HL-60/S4 treated with phorbol 12-myristate 13-acetate at 8.2 ng/mL for 4 days and 3 days (cell line): ENCODE results near the gene PRELID1.

Experiments used
- in situ Hi-C: fragments of 300-500 bp; cut with MboI; formaldehyde crosslinking; loops from 2 replicates; pipeline ENCODE4 v1.15.0; 2022; ENCODE audit warnings: low sequenced_read_pairs

PRELID1 gene

GRCh38 chr5:177312649-177313181, 9.1 kb downstream of the PRELID1 start:
- in situ Hi-C loops = no loop called here

DNA sequence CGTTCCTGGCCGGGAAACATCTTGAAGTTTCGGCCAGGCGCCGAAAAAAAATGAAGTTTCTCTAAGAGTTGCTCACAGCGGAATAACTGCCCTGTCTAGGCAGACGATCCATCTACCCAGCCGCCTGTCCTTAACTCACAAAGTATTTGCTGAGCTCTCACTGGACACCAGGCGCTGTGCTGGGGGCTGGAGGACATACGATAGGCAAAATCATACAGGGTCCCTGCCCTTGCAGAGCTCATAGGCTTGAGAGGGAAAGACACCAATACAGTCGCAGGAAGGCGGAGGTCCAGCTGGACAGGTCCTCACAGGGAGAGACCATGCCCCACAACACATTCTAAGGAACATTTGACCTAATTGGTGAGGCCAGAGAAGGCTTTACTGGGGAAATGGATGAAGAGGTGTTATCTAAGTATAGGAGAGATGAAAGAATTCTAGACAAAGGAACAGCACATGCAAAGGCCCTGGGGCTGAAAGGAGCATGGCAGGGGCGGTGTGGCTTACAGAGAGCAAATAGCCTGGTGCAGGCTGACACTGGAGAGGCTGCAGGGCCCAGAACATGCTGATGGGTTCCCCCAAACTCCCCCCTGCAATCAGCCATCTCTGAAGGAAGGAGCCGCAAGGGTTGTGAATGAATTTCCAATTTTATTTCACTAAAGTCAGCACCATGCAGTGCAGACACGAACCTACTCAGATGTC, 10.1 kb downstream of the PRELID1 start:
- in situ Hi-C loops = no loop called here

GRCh38 chr5:177314376-177315342, 11.1 kb downstream of the PRELID1 start:
- in situ Hi-C loops = no loop called here

DNA sequence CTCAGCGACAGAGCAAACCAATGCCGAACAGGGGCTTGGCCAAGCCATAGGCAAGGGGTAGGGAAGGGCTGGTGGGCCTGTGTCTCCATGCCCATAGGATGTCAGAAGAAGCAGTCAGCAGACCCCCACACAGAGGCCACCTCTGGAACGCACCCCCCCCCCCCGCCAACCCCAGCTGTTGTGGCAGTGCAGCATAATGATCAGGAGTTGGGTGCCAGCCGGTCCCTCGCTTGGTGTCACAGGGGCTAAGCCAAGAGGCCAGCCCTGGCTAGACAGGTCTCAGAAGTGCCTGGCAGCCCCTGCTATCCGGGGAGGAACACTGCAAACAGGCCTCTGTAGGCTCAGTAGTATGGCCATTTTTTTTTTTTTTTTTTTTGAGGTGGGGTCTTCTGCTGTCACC, 11.8 kb downstream of the PRELID1 start:
- in situ Hi-C loops = no loop called here

GRCh38 chr5:177316005-177316404, 12.4 kb downstream of the PRELID1 start:
- in situ Hi-C loops = no loop called here

- in situ Hi-C loops = no loop called here
Measured at GRCh38 chr5:177317959-177318377, 14.4 kb downstream of the PRELID1 start.

DNA sequence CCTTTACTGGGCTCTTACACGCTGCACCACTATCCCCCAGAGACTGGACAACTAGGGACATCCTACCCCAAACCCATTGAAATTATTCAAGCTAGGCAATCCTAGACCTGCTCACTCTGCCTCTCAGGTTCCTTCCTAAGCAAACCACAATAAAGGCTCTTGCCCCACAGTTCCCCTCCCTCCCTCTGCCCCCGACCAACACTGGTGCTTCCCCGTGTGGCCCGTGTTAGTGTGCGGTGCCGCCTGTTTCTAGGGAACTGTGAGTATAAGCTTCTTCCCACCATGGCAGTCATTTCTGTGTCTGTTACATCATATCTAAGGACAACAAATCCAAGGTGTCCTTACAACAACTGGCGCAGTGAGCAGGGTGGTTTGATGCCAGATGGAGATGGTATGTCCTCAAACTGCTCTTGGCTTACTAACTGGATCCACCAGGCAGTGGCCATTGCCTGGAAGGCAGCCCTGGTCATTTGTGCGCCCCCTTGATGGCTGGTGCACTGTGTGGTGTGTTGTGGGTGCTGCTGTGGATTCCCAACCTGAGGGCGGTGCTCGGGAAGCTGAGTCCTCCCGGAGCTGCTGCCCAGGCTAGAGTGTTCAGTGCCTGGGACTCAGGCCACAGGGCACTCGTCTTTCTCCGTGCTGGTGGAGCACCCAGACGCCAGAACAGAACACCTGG, 16.5 kb downstream of the PRELID1 start:
- in situ Hi-C loops = no loop called here

GRCh38 chr5:177320879-177321278, 17.3 kb downstream of the PRELID1 start:
- in situ Hi-C loops = no loop called here

DNA sequence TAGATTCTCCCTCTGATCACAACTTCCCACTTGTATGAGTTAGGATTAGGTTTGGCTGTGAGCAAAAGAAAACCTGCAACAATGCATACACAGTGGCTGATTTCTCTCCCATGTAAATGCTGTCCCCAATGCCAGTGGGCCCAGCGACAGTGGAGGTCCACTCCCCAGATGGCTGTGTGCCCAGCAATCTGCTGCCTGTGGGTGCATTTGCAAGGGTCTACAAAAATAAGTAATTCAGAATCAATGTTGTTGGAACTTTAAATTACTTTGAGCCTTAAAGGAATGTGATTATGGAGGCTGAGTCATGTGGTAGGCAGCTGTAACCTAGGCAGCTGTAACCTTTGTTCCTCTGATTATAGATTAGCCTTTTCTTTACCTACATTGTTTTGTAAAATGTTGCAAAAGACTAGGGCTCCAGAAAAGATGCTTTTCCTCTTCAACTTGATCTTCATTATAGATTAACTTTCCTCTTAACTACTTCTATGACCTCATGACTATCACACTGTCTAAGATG, 22.3 kb downstream of the PRELID1 start:
- in situ Hi-C loops = no loop called here

DNA sequence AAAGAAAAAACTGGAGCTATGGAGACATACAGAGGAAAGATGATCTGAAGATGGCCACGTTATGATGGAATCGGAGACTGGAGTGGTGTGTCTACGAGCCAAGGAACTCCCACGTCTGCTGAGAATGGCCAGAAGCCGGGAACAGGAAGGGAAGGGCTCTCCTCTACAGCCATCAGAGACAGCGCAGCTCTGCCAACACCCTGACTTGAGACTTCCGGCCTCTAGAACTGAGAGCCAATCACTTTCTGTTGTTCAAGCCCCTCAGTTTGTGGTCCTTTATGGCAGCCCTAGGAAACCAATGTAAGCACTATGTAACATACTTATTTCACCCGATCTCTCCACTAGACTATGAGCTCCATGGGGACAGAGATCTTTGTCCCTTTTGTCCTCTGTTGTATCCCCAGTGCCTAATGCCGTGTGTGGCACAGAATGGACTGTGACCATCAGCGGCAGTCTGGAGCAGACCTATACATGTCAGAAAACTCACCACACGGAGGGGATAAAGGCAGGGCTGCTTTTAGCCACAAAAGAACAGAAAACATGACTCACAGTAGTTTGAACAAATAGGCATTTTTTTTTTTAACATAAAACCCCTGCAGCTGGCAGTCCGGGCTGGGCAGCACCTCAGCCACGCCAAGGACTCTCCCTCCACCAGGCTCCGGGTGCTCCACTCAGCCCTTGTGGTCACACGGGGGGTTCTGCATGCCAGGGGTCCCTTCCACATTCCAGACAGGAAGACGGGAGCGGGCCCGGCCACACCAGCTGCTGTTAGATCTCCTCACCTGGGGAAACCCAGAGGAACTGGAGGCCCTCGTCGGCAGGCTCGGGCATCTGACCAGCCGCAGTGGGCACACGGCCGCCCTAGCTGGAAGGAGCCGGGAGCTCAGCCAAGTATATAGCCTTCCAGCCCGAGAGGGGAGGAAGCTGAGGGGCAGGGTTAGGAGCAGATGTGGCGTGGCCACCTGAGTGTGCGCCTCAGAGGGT, 24.2 kb downstream of the PRELID1 start:
- in situ Hi-C loops = no loop called here

DNA sequence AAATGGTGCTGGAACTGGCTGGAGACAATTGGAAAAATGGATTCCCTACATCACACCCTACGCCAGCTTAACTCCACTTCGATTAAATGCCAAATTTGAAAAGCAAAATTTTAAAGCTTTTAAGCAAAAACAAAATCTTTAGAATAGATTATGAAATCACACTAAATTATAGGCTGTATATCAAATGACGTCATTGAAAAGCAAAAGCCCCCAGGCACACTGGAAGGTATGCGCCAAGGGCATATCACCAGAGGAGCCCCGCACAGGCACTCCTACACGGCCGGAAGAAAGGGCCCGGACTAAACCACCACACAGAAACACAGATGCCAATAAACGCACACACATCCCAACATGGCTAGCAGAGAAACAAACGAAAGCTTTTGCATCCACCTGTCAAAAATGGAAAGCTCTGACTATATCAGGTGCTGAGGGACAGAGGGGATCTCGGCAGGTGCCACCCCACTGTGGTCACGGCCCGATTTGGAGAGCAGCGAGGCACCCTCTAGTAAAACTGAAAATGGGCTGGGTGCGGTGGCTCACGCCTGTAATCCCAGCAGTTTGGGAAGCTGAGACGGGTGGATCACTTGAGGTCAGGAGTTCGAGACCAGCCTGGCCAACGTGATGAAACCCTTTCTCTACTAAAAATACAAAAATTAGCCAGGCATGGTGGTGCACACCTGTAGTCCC, 25.1 kb downstream of the PRELID1 start:
- in situ Hi-C loops = no loop called here

DNA sequence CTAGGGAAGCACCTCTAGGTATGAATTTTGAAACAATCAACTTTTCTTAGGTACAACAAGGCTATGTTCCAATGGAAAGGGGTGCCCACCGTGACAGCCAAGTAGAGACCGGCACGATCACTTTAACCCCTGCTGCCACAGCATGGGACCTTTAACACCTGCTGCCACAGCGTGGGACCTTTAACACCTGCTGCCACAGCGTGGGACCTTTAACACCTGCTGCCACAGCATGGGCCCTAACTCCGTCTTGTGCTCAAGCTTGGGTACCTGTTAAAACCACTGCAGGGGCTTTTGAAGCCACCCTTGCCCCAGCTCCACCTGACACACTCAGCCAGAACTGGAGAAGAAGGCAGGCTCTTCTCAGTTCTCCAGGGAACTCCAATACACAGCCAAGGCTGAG, 26.3 kb downstream of the PRELID1 start:
- in situ Hi-C loops = no loop called here

DNA sequence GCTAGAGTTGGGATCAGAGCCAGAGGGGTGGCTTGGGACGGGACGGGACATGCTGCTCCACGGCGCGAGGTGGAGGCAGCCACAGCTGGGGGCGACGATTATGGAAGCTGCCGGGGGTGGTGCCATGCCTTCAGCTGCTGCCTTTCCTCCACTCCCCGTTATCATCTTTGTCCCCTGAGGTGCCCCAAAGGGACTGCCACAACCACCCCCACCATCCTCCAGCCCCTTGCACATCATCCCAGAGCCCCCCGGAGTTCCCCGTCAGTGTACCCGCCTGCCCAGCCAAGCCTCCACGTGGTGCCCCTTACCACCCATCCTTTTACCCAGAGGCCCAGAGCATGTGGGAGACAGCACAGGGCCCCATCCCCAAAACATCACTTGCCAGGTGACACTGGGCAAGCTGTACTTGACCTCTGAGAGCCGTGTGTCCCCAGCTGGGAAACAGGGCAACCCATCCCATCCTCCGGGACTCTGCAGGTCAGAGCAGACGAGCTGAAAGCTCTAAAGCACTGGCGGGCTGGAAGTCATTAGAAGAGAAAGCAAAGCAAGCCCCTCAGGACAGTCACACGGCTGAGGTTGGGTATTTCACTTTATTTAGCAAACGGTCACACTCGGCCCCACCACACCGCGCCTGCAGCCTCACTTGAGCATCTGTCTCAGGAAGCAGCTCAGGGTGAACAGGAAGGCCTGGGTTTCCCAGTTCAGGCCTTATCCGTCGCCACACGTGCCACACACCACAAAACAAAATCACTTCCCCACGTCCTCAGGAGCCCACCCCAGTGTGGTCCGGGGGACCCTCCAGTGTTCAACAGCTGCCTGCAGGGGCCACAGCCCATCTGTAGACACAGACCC, 27.6 kb downstream of the PRELID1 start:
- in situ Hi-C loops = no loop called here

GRCh38 chr5:177332031-177332895, 28.7 kb downstream of the PRELID1 start:
- in situ Hi-C loops = no loop called here

DNA sequence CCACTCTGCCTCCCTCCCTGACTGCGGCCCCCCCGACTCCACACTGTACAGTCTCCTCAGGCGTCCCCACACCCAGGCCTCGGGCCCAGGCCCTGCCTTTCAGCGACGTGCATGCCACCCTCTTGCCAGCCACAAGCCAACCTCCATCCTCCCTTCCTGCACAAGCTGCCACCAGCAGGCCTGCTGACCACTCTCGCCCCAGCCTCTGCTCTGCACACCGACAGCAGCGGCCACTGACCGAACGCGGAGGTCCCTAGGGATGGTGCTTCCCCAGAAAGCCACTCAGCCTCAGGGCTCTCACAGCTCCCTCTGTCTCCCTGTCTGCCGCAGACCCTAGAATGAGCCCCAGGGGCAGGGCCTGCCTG, 29.3 kb downstream of the PRELID1 start:
- in situ Hi-C loops = no loop called here

DNA sequence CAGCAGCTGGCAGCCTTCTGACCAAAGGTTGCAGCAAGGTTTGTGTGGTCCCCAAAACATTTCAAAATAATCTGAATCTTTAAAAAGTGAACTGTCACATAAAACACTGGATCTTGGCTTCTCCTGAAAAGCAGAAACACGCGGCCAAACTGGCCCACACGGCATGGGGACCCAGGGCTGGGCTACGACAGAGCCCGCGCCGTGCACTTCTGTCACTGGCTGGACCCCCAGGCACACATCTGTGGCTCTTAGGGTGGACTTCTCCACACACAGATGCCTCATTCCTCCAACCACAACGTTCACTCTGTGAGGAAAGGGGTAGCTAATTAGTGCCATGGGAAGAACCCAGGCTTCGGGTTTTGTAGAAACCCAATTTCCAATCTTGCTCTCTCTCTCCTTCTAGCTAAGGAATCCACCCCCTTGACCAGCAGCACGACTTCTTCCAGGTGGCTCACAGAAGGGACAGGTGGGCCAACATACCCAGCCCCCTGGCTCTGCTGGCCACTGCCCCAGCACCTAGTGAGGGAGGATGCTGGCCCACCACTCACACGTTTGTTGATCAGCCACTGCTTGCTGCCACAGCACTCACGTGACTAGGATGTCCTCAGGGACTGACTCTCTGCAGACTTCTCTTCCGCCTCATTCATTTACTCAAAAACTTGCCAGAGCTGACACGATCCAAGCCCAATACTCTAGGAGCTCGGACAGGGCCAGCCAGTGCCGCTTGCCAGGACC, 30.0 kb downstream of the PRELID1 start:
- in situ Hi-C loops = no loop called here

- in situ Hi-C loops = no loop called here
Measured at GRCh38 chr5:177334155-177334551, 30.6 kb downstream of the PRELID1 start.
